ENCODE data around the gene CLEC17A.
"Not testable (repeated sequence)": the region's sequence is repeated elsewhere in the genome, so short reads cannot be mapped to it uniquely, and the experiment has no call there.

The CLEC17A gene

DNA sequence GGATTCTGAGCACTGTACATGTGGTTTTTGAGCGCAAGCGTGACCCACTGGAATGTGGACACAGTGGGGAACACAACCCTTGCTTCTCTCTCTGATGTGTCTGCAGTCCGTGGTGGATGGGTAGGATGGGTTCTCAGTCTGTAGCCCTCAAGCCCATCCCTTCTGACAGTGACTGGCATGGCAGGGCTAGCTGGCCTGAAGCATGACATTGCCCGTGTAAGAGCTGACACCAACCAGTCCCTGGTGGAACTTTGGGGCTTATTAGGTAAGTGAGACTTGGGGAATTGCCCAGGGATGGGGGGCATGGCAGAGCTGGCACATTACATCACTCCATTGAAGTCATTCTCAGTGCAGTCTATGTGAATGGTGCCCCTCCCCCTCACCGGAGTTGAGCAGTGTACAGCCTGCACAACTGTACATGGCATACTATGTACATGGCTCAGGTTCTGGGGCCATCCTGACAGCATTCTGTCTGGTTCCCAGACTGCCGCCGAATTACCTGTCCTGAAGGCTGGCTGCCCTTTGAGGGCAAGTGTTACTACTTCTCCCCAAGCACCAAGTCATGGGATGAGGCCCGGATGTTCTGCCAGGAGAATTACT, 16.8 kb downstream of the CLEC17A start:
- TF ChIP-seq, protein P1, sequence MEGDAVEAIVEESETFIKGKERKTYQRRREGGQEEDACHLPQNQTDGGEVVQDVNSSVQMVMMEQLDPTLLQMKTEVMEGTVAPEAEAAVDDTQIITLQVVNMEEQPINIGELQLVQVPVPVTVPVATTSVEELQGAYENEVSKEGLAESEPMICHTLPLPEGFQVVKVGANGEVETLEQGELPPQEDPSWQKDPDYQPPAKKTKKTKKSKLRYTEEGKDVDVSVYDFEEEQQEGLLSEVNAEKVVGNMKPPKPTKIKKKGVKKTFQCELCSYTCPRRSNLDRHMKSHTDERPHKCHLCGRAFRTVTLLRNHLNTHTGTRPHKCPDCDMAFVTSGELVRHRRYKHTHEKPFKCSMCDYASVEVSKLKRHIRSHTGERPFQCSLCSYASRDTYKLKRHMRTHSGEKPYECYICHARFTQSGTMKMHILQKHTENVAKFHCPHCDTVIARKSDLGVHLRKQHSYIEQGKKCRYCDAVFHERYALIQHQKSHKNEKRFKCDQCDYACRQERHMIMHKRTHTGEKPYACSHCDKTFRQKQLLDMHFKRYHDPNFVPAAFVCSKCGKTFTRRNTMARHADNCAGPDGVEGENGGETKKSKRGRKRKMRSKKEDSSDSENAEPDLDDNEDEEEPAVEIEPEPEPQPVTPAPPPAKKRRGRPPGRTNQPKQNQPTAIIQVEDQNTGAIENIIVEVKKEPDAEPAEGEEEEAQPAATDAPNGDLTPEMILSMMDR (IDR thresholded peaks at IDR 0.05; ENCODE audit: insufficient read depth, low read length, missing control alignments), result no peak
- H3K4me3 ChIP-seq (ENCODE audit: low read depth, low read length), result no peak overlapping the region
- ChIA-PET POLR2A (no interaction called here), CTCF (no interaction called here)
- DNase-seq (ENCODE audit: low read depth, low spot score), result no peak

DNA sequence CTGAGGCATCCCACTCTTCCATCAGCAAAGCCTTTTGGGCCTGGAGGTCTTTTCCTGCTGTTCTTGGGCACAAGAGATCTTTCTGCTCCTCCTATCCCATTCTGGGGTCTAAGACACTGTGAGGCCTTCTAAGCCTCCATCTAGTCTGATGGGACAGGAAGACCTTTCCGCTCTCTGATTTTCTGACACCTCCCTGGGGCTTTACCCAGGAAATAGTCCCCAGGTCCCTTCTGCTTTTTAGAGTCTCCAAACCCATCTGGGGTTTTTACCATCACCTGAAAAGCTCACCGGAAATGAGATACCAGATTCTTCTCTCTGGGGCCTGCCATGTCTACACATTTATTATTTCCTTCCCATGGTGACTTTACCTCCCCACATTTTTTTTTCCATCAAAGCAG, 21.1 kb downstream of the CLEC17A start:
- TF ChIP-seq, protein P1 (IDR thresholded peaks at IDR 0.05; ENCODE audit: insufficient read depth, low read length, missing control alignments), result no peak
- ChIA-PET POLR2A (no interaction called here), CTCF (no interaction called here)
- DNase-seq (ENCODE audit: low read depth, low spot score), result no peak
- H3K4me3 ChIP-seq (ENCODE audit: low read depth, low read length), result no peak overlapping the region

- POLR2A ChIA-PET, result no interaction called here
- DNase-seq (ENCODE audit: low read depth, low spot score), result no peak
- no peak overlapping the region for H3K4me3 ChIP-seq (ENCODE audit: low read depth, low read length)
- CTCF ChIA-PET, result no interaction called here
- TF ChIP-seq, protein P1 (IDR thresholded peaks at IDR 0.05; ENCODE audit: insufficient read depth, low read length, missing control alignments), result no peak
These were observed 23.7 kb downstream of the CLEC17A start for GRCh38 chr19:14606627-14607026.

DNA sequence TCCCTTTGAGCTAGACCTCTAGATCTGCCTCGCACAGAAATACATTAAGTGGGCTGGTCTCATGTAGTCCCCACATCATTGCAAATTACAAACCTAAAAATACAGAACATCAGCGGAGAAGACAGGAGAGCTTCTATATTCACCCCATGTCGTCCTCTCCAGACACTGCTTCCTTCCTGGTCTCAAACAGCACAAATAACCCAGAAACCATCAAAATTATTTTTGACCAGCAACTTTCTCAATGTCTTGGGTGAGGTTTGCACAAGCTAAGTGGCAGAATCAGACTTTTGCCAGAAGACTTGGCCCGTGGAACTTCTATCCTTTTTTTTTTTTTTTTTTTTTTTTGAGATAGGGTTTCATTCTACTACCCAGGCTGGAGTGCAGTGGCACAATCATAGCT, 28.2 kb downstream of the CLEC17A start:
- CTCF ChIA-PET, result no interaction called here
- DNase-seq (ENCODE audit: low read depth, low spot score), result no peak
- TF ChIP-seq, protein P1 (IDR thresholded peaks at IDR 0.05; ENCODE audit: insufficient read depth, low read length, missing control alignments), result no peak
- H3K4me3 ChIP-seq (ENCODE audit: low read depth, low read length), result no peak overlapping the region
- POLR2A ChIA-PET, result no interaction called here

DNA sequence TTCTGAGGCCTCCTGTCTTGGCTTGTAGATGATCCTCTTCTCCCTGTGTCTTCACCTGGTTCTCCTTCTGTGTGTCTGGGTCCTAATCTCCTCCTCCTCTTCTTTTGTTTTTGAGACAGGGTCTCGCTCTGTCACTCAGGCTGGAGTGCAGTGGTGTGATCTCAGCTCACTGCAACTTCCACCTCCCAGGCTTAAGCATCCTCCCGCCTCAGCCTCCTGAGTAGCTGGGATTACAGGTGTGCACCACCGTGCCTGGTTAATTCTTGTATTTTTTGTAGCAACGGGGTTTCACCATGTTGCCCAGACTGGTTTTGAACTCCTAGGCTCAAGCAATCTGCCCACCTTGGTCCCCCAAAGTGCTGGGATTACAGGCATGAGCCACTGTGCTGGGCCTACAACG, 29.4 kb downstream of the CLEC17A start:
- H3K4me3 ChIP-seq (ENCODE audit: low read depth, low read length); DNase-seq (ENCODE audit: low read depth, low spot score); CTCF ChIA-PET; POLR2A ChIA-PET: not testable (repeated sequence)

- TF ChIP-seq, protein P1 (IDR thresholded peaks at IDR 0.05; ENCODE audit: insufficient read depth, low read length, missing control alignments), result no peak
- DNase-seq (ENCODE audit: low read depth, low spot score), result no peak
- H3K4me3 ChIP-seq (ENCODE audit: low read depth, low read length), result no peak overlapping the region
- POLR2A ChIA-PET, result no interaction called here
- CTCF ChIA-PET, result no interaction called here
These were observed 29.8 kb downstream of the CLEC17A start for GRCh38 chr19:14612657-14613056.

DNA sequence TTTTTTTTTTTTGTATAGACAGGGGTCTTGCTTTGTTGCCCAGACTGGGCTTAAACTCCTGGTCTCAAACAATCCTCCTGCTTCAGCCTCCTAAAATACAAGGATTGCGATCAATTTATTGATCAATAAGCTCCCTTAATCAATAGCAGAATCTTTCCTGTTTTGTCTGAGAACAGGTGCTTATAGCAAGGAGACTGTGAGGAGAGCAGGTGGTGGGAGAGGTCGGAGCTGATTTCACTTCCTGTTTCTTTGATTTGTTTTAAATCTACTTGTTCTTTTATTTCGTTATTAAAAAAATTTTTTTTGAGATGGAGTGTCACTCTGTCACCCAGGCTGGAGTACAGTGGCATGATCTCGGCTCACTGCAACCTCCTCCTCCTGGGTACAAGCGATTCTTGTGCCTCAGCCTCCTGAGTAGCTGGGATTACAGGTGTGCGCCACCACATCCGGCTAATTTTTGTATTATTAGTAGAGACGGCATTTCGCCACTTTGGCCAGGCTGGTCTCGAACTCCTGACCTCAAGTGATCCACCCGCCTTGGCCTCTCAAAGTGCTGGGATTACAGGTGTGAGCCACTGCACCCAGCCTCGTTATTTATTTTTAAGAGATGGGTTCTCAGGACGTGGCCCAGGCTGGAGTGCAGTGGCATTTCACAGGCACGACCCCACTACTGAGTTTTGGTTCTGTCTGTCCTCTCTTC, 30.7 kb downstream of the CLEC17A start:
- POLR2A ChIA-PET; H3K4me3 ChIP-seq (ENCODE audit: low read depth, low read length); CTCF ChIA-PET; DNase-seq (ENCODE audit: low read depth, low spot score): not testable (repeated sequence)
